Cardiac septum (tissue), 1 donor: ENCODE measurements around the gene ZNF296. TPM values are rescaled to one million over a fixed set of nuclear protein-coding genes. Genes with fewer than 3 reads are reported as not detected.

Source experiments
- DNase-seq: peaks from one replicate; pipeline ENCODE4 v3.0.0-alpha.2; 2020; ENCODE audit warnings: low spot score
- intact Hi-C: fragments of 100-400 bp; cut with DNase I; formaldehyde crosslinking; loops from one replicate; pipeline ENCODE4 v1.14.0; 2022
- total RNA-seq: library from RNA; stranded (reverse); fragmentation: NEBNext Ultra II Directional; extraction: Animal tissue kit (Norgen Biotek cat#: 25700); gene quantifications from one replicate; pipeline ENCODE4 v1.2.1, GENCODE V29; 2021
- donor health status: DM: no; HTN: no; CAD: no.

The ZNF296 gene
- total RNA-seq, 1 donor from 2014 or later, result 0.13 TPM

- intact Hi-C loops, result no loop called here
- DNase-seq, result no peak
Measured at GRCh38 chr19:45069056-45069455, 7.2 kb downstream of the ZNF296 start.

- intact Hi-C loops, result no loop called here
- DNase-seq, result no peak
Measured at GRCh38 chr19:45068041-45068440, 8.2 kb downstream of the ZNF296 start.

- DNase-seq, result no peak
- intact Hi-C loops, result no loop called here
Measured at GRCh38 chr19:45066921-45067661, 9.2 kb downstream of the ZNF296 start.

- no peak for DNase-seq
- intact Hi-C loops, result no loop called here
Measured at GRCh38 chr19:45063851-45064801, 12.2 kb downstream of the ZNF296 start.

- intact Hi-C loops, result no loop called here
- no peak for DNase-seq
Measured at GRCh38 chr19:45061965-45062364, 14.3 kb downstream of the ZNF296 start.

GRCh38 chr19:45059258-45059965 is 16.9 kb downstream of the ZNF296 start:
- DNase-seq, result peak; percentile 85
- intact Hi-C loops, result loop anchor here (5.0 kb wide), 1 partner anchor 152 kb away; the partner anchor contains the start of gene APOE

GRCh38 chr19:45058622-45059159 is 17.6 kb downstream of the ZNF296 start:
- no peak for DNase-seq
- intact Hi-C loops, result loop anchor here (5.0 kb wide), 1 partner anchor 151 kb away; the partner anchor contains the start of gene APOE

- no peak for DNase-seq
- intact Hi-C loops, result loop anchor here (5.0 kb wide), 1 partner anchor 150 kb away; the partner anchor contains the start of gene APOE
Measured at GRCh38 chr19:45057444-45057843, 18.8 kb downstream of the ZNF296 start.

- intact Hi-C loops, result loop anchor here (5.0 kb wide), 1 partner anchor 150 kb away; the partner anchor contains the start of gene APOE
- no peak for DNase-seq
Measured at GRCh38 chr19:45056831-45057230, 19.4 kb downstream of the ZNF296 start.

GRCh38 chr19:45051929-45052579 is 24.2 kb downstream of the ZNF296 start:
- intact Hi-C loops, result no loop called here
- DNase-seq, result no peak

- intact Hi-C loops, result no loop called here
- DNase-seq, result no peak
Measured at GRCh38 chr19:45050036-45050435, 26.2 kb downstream of the ZNF296 start.

GRCh38 chr19:45049073-45049736 is 27.1 kb downstream of the ZNF296 start:
- intact Hi-C loops, result no loop called here
- DNase-seq, result no peak

- intact Hi-C loops, result no loop called here
- DNase-seq, result no peak
Measured at GRCh38 chr19:45047188-45047797, 29.0 kb downstream of the ZNF296 start.

- no peak for DNase-seq
- intact Hi-C loops, result no loop called here
Measured at GRCh38 chr19:45046355-45046754, 29.9 kb downstream of the ZNF296 start.

- no peak for DNase-seq
- intact Hi-C loops, result no loop called here
Measured at GRCh38 chr19:45045671-45046353, 30.5 kb downstream of the ZNF296 start.

GRCh38 chr19:45041125-45041524 is 35.2 kb downstream of the ZNF296 start:
- intact Hi-C loops, result no loop called here
- no peak for DNase-seq

- intact Hi-C loops, result no loop called here
- no peak for DNase-seq
Measured at GRCh38 chr19:45040059-45040771, 36.1 kb downstream of the ZNF296 start.
